Nucleus accumbens (tissue), 56 donors: ENCODE measurements around the gene DIS3L2.

Source experiments
- DNase-seq, 56 donors: peaks; one replicate each; lab custom pipeline; 2025; lab: John Stamatoyannopoulos, UW

DIS3L2 gene

GRCh38 chr2:232286001-232286868, 324.7 kb downstream of the DIS3L2 start:
- no peak for DNase-seq

DNA sequence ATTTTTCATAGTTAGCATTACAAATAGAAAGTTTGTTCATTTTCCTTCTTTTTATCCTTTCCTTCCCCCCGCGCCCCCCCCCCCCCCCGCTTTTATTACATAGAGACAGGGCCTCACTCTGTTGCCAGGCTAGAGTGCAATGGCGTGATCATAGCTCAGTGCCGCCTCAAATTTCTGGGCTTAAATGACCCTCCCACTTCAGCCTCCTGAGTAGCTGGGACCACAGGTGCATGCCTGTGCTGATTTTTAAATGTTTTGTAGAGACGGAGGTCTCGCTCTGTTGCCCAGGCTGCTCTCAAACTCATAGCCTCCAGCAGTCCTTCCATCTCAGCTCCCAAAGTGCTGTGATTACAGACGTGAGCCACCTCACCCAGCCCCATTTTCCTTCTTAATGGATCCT, 325.8 kb downstream of the DIS3L2 start:
- no peak for DNase-seq

- DNase-seq = no peak
These were observed 327.0 kb downstream of the DIS3L2 start for GRCh38 chr2:232288489-232289030.

DNA sequence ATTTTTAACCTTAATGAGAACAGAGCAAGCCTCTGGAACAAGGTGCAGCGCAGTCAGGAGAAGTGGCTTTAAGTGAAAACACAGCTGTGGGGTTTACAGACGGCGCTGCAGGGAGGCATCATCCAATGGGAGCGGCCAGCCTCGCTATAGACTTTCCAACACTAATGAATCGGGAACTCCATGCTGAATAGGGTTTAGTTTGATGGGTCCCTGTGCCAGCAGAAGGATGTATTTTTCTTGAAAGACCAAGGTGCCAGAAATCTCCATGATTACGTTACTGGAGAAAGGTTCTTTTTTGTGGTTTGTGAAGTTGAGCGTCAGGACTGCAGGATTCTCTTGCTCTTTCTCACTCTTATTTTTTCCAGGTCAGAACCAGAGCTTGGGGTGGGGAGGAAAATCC, 329.2 kb downstream of the DIS3L2 start:
- DNase-seq = no peak

GRCh38 chr2:232291343-232291742, 329.8 kb downstream of the DIS3L2 start:
- no peak for DNase-seq

- peak in 9 of 56 donors; percentile 4 to 57 (median 16) for DNase-seq
These were observed 331.1 kb downstream of the DIS3L2 start for GRCh38 chr2:232292395-232293154.

GRCh38 chr2:232293191-232293590, 331.7 kb downstream of the DIS3L2 start:
- DNase-seq = no peak

- DNase-seq = no peak
These were observed 334.5 kb downstream of the DIS3L2 start for GRCh38 chr2:232295971-232296370.

DNA sequence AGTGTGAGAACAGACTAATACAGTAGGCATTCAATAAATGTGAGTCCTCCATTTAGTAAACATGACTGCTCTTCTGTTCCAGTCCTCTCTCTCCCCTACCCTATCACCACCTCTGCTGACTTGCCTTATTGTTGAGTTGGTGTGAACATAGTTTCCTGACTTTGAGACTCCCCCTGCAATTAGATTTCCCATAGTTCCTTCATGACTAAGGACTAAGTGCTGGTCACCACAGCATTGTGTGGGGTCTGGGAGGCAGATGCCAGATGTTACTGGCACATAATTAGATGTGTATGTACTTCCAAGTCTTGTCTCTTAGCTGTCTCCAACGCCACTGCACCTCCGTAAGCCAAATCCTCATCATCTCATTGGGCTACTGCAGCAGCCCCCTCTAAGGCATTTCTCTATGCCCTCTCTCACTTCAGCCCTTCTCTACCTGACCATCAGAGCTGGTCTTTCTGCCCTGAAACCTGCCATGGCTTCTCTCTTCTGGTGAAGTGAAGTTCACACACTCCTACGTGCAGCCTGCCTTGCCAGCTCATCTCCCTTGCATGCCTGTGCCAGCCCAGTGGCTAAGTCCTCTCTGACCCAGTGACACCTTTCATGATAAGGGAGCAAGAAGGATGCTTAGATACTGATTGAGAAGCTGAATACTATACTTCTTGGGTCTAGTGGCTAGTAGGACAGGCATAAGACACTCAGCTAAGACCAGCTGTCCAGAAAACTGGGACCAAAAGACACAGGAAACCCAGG, 335.4 kb downstream of the DIS3L2 start:
- DNase-seq = no peak

DNA sequence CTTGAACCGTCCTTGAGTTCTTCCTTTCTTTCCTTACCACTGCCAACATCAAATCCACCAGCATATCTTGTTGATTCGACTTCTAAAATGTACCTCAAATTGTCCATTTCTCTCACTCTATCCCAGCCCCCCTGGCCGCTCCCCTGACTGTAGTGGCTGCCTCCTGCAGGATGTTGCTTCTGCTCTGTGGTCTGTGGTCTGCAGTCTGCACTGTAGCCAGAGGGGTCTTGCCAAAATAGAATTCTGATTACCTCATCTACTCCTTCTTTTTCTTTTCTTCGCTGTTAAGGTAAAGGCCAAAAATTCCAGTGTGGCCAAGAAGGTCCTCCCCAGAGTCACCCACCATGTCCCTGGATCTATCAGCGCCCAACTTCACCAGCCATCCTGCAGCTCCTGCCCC, 337.6 kb downstream of the DIS3L2 start:
- no peak for DNase-seq

- no peak for DNase-seq
These were observed 338.6 kb downstream of the DIS3L2 start for GRCh38 chr2:232299927-232300674.

- DNase-seq = no peak
These were observed 339.4 kb downstream of the DIS3L2 start for GRCh38 chr2:232300894-232301387.

DNA sequence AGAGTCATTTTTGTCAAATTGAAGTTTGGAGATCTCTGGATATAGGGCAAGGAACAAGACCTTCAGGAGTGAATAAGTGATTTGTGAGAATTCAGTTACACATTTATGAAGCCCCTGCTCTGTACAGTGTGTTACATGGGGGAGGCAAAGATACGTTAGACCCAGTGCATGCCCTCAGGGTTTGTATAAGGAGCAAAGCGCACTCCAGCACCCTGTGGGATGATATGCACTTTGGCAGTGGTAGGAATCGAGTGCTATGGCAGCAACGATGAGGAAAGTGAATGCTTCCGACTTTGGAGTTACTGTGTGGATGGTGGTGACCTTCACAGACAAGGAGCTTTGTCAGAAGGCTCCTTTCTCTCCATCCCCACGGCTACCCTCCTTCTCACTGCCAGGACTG, 342.7 kb downstream of the DIS3L2 start:
- no peak for DNase-seq

GRCh38 chr2:232306741-232307305, 345.3 kb downstream of the DIS3L2 start:
- no peak for DNase-seq

GRCh38 chr2:232307854-232308253, 346.3 kb downstream of the DIS3L2 start:
- DNase-seq = no peak

DNA sequence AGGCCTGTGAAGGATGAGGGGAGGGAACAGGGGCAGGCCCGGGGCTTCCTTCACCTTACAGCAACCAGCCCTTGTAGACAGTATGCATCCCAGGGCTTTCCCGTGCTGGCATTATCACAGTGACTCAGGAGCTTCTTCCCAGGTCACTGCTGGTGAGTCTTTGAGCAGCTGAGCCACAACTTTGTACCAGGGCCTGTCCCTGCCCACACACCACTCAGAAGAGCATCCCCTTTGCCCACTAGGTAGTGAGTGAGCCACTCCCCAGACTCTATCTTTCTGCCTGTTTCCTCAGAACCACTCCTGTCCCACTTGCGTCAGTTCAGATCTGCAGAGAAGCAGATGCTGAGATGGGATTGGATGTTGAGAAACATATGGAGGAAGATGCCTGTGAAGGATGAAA, 347.5 kb downstream of the DIS3L2 start:
- no peak for DNase-seq

DNA sequence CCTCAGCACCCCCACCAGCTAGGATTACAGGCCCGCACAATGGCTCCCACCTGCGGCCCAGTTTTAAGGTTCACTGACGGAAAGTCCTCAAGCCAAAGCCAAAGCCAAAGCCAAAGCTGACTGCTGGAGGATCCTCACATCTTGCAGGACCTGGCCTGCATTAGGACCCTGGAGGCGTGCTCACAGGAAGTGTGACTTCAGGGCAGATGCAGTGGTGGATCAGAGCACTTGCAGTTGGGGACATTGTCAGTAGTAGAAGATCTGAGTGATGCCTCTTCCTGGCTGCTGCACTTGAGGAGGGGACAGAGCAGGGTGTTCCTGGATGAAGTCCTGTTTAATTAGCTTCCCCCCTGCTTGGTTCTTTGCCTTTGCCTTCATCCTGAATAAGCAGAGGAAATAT, 348.1 kb downstream of the DIS3L2 start:
- no peak for DNase-seq

GRCh38 chr2:232310121-232310520, 348.6 kb downstream of the DIS3L2 start:
- peak in 31 of 56 donors; percentile 18 to 77 (median 45) for DNase-seq

GRCh38 chr2:232310696-232311095, 349.2 kb downstream of the DIS3L2 start:
- DNase-seq = no peak
